Measurements from ENCODE around the gene RAB11FIP2.

RAB11FIP2 gene

GRCh38 chr10:118036281-118036875 lies 10.4 kb downstream of the RAB11FIP2 start:
- TF ChIP-seq, protein P1, sequence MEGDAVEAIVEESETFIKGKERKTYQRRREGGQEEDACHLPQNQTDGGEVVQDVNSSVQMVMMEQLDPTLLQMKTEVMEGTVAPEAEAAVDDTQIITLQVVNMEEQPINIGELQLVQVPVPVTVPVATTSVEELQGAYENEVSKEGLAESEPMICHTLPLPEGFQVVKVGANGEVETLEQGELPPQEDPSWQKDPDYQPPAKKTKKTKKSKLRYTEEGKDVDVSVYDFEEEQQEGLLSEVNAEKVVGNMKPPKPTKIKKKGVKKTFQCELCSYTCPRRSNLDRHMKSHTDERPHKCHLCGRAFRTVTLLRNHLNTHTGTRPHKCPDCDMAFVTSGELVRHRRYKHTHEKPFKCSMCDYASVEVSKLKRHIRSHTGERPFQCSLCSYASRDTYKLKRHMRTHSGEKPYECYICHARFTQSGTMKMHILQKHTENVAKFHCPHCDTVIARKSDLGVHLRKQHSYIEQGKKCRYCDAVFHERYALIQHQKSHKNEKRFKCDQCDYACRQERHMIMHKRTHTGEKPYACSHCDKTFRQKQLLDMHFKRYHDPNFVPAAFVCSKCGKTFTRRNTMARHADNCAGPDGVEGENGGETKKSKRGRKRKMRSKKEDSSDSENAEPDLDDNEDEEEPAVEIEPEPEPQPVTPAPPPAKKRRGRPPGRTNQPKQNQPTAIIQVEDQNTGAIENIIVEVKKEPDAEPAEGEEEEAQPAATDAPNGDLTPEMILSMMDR (IDR thresholded peaks at IDR 0.05; ENCODE audit: poor library complexity, severe bottlenecking), result no peak
- Histone ChIP-seq H3K4me1 (ENCODE audit: insufficient read depth, poor library complexity, severe bottlenecking) (peaks cover 10% of the 10 kb centered on the region), H3K4me3 (ENCODE audit: severe bottlenecking) (no peak overlapping the region), H3K27ac (ENCODE audit: poor library complexity, severe bottlenecking) (no peak overlapping the region), H3K9me3 (ENCODE audit: severe bottlenecking) (no peaks in the 10 kb centered on the region), H3K36me3 (ENCODE audit: low read depth) (peaks cover 5% of the 10 kb centered on the region; the same call in 1 of the 2 replicates), H3K27me3 (ENCODE audit: insufficient read depth, poor library complexity, severe bottlenecking) (no peaks in the 10 kb centered on the region)
- no peak for DNase-seq (ENCODE audit: low spot score)
- no peak for ATAC-seq (ENCODE audit: low read depth)

DNA sequence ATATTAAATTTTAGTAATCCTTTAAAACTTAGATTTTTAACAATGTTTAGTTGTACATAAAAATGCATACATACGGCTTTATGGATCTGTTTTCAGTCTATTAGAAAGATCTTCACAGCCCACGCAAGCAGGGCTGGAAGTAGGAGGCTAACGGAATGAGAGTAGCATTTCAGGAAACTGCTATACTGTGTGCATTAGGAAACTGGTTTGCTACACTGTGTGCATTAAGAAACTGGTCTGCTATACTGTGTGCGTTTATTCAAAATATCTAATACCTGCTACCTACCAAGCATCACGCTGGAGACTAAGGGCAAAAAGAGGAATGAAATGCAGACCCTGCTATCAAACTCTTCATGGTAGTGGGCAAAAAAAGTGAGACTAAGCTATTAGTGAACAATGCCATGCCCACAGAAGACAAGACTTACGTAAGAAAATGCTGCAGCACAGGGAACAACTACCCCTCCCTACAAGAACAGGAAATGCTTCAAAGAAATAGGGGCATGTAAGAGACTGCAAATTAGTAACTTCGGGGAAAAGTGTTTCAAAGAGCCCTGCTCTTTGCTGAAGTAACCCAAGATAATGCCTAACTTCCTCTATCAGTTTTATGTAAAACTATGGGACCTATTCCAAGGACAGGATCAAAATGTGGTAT lies 11.3 kb downstream of the RAB11FIP2 start:
- ATAC-seq (ENCODE audit: low read depth) (no peak; the same call in 2 of the 3 replicates), DNase-seq (ENCODE audit: low spot score) (no peak)
- H3K27ac ChIP-seq (ENCODE audit: poor library complexity, severe bottlenecking), result no peak overlapping the region
- no peaks in the 10 kb centered on the region for H3K27me3 ChIP-seq (ENCODE audit: insufficient read depth, poor library complexity, severe bottlenecking)
- H3K36me3 ChIP-seq (ENCODE audit: low read depth), result peaks cover 5% of the 10 kb centered on the region; the same call in 1 of the 2 replicates
- no peaks in the 10 kb centered on the region for H3K9me3 ChIP-seq (ENCODE audit: severe bottlenecking)
- H3K4me1 ChIP-seq (ENCODE audit: insufficient read depth, poor library complexity, severe bottlenecking), result peaks cover 14% of the 10 kb centered on the region
- H3K4me3 ChIP-seq (ENCODE audit: severe bottlenecking), result no peak overlapping the region
- TF ChIP-seq, protein P1 (IDR thresholded peaks at IDR 0.05; ENCODE audit: poor library complexity, severe bottlenecking), result no peak

DNA sequence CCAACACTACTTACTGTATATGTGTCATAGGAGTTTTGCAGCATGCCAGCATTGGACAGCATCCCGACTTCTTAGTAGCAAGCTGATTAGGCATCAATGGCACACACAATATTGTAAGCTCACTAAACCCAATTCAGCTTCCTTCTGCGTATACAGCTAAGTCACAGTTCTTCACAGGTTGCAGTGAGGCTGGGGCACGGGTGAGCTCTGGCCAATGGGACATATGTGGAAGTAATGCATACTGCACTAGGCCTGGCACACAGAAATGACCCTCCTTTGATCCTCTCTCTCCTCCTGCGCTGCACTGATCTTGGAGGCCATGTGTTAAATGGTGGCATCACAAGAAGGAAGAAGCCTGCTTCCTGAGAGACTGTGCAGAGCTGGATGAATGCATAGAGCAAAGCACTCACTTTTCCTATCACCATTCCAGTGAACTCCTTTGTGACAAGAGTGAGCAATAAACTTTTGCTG lies 11.9 kb downstream of the RAB11FIP2 start:
- ATAC-seq (ENCODE audit: low read depth), result no peak
- DNase-seq (ENCODE audit: low spot score), result no peak
- Histone ChIP-seq H3K4me1 (ENCODE audit: insufficient read depth, poor library complexity, severe bottlenecking) (peaks cover 14% of the 10 kb centered on the region), H3K27me3 (ENCODE audit: insufficient read depth, poor library complexity, severe bottlenecking) (no peaks in the 10 kb centered on the region), H3K36me3 (ENCODE audit: low read depth) (peaks cover 5% of the 10 kb centered on the region; the same call in 1 of the 2 replicates), H3K27ac (ENCODE audit: poor library complexity, severe bottlenecking) (no peak overlapping the region), H3K9me3 (ENCODE audit: severe bottlenecking) (no peaks in the 10 kb centered on the region), H3K4me3 (ENCODE audit: severe bottlenecking) (no peak overlapping the region)
- TF ChIP-seq, protein P1 (IDR thresholded peaks at IDR 0.05; ENCODE audit: poor library complexity, severe bottlenecking), result no peak

DNA sequence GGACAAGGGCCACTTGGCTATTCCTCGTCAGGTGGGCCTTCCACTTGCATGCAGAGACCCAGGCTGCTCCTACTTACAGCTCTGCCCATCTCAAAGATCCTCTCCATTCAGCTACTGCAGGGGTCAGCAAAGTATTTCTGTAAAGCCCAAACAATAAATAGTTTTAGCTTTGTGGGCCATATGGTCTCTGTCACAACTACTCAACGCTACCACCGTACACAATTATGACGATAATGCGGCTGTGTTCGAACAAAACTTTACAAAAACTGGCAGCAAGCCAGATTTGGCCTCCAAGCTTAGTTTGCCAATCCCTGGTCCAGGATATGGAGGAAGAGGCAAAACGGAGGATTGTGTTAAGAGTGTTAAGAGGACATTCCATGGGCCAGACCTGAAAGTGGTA lies 12.8 kb downstream of the RAB11FIP2 start:
- Histone ChIP-seq H3K27me3 (ENCODE audit: insufficient read depth, poor library complexity, severe bottlenecking) (no peaks in the 10 kb centered on the region), H3K9me3 (ENCODE audit: severe bottlenecking) (no peaks in the 10 kb centered on the region), H3K4me3 (ENCODE audit: severe bottlenecking) (no peak overlapping the region), H3K4me1 (ENCODE audit: insufficient read depth, poor library complexity, severe bottlenecking) (peaks cover 14% of the 10 kb centered on the region), H3K27ac (ENCODE audit: poor library complexity, severe bottlenecking) (no peak overlapping the region), H3K36me3 (ENCODE audit: low read depth) (peaks cover 5% of the 10 kb centered on the region; the same call in 1 of the 2 replicates)
- DNase-seq (ENCODE audit: low spot score) (no peak), ATAC-seq (ENCODE audit: low read depth) (no peak)
- TF ChIP-seq, protein P1 (IDR thresholded peaks at IDR 0.05; ENCODE audit: poor library complexity, severe bottlenecking), result no peak

DNA sequence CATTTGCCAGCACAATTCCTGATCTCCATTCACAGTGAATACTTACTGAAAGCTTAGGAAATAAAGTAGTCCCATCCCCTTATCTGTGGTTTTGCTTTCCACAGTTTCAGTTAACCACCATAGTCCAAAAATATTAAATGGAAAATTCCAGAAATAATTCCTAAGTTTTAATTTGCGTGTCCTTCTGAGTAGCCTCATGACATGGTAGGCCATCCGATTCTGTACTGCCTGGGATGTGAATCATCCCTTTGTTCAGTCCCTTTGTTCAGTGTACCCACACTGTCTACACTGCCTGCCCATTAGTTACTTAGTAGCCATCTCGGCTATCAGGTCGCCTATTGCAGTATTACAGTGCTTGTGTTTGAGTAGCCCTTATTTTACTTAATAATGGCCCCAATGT lies 14.2 kb downstream of the RAB11FIP2 start:
- Histone ChIP-seq H3K9me3 (ENCODE audit: severe bottlenecking) (no peaks in the 10 kb centered on the region), H3K4me3 (ENCODE audit: severe bottlenecking) (no peak overlapping the region), H3K27me3 (ENCODE audit: insufficient read depth, poor library complexity, severe bottlenecking) (no peaks in the 10 kb centered on the region), H3K4me1 (ENCODE audit: insufficient read depth, poor library complexity, severe bottlenecking) (peaks cover 14% of the 10 kb centered on the region), H3K27ac (ENCODE audit: poor library complexity, severe bottlenecking) (no peak overlapping the region), H3K36me3 (ENCODE audit: low read depth) (peaks cover 2% of the 10 kb centered on the region; the same call in 1 of the 2 replicates)
- TF ChIP-seq, protein P1 (IDR thresholded peaks at IDR 0.05; ENCODE audit: poor library complexity, severe bottlenecking), result no peak
- ATAC-seq (ENCODE audit: low read depth) (no peak), DNase-seq (ENCODE audit: low spot score) (no peak)

Measured in RWPE2 (cell line).